Ishikawa (cell line): ENCODE measurements around the gene ELL2.

ENCODE experiments used
- CEBPB ChIP-seq: IDR thresholded peaks from 2 replicates; pipeline ENCODE4 v1.6.1; 2012
- CREB1 ChIP-seq: IDR thresholded peaks from 2 replicates; pipeline ENCODE4 v1.6.1; 2012; ENCODE audit warnings: low read depth
- EGR1 ChIP-seq: IDR thresholded peaks from 2 replicates; pipeline ENCODE4 v1.6.1; 2012
- EP300 ChIP-seq: IDR thresholded peaks from 2 replicates; pipeline ENCODE4 v1.6.1; 2012; ENCODE audit warnings: borderline replicate concordance
- FOXM1 ChIP-seq: IDR thresholded peaks from 2 replicates; pipeline ENCODE4 v1.6.1; 2012; ENCODE audit warnings: low read depth, borderline replicate concordance
- MAX ChIP-seq: IDR thresholded peaks from 2 replicates; pipeline ENCODE4 v1.6.1; 2012
- NFIC ChIP-seq: IDR thresholded peaks from 2 replicates; pipeline ENCODE4 v1.6.1; 2012
- RAD21 ChIP-seq: IDR thresholded peaks from 2 replicates; pipeline ENCODE4 v1.6.1; 2012; ENCODE audit warnings: low read depth
- REST ChIP-seq: IDR thresholded peaks from 2 replicates; pipeline ENCODE4 v1.6.1; 2012; ENCODE audit warnings: low read depth, mild to moderate bottlenecking
- TAF1 ChIP-seq: IDR thresholded peaks from 2 replicates; pipeline ENCODE4 v1.6.1; 2012; ENCODE audit warnings: low read depth, mild to moderate bottlenecking
- TCF12 ChIP-seq: IDR thresholded peaks from 2 replicates; pipeline ENCODE4 v1.6.1; 2012; ENCODE audit warnings: low read depth
- TEAD4 ChIP-seq: IDR thresholded peaks from 2 replicates; pipeline ENCODE4 v1.6.1; 2012
- USF1 ChIP-seq: IDR thresholded peaks from 2 replicates; pipeline ENCODE4 v1.6.1; 2012
- YY1 ChIP-seq: IDR thresholded peaks from 2 replicates; pipeline ENCODE4 v1.6.1; 2012; ENCODE audit warnings: low read depth
- ZBTB7A ChIP-seq: IDR thresholded peaks from 2 replicates; pipeline ENCODE4 v1.6.1; 2012; ENCODE audit warnings: low read depth

ELL2 gene

DNA sequence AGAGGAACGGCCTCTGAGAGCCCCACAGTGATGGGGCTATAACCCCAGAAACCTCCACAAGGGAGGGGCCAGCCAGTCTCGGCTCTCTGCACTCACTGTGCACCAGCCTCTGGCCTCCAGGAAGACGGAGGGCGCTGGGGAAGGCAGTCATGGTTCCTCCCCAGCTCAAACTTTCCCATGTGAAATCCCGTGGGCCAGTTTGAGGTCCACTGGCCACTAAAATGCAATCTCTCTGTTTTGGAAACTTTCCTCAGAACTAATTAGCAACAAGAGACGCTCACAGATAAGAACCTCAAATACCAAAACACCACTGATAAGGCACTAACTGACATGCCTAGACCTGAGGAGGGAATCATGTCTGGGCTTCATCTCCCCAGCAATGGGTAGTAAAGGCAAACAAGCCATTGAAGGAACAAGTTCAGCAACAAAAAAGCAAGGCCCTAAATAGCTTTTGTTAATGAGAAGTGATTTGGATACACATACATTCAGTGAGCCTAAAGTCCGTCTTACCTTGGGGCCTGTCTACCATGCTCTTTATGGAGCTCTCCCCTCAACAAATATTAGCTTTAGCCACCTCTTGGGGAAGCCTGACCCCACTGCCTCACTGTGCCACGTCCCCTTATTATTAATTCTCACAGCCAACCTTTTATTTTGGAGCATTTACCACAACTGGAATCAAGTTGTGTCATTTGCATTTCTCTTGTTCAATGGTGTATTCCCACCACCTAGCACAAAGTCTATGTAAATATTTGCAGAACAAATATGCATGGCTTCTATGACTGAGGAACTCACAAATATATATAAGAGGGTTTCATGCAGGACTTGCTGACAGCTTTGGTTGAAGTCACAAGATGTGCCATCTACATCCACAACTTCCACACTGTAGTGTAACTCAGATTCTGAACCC, 83.0 kb downstream of the ELL2 start:
- no peak for TF ChIP-seq ZBTB7A
- no peak for TF ChIP-seq EP300

DNA sequence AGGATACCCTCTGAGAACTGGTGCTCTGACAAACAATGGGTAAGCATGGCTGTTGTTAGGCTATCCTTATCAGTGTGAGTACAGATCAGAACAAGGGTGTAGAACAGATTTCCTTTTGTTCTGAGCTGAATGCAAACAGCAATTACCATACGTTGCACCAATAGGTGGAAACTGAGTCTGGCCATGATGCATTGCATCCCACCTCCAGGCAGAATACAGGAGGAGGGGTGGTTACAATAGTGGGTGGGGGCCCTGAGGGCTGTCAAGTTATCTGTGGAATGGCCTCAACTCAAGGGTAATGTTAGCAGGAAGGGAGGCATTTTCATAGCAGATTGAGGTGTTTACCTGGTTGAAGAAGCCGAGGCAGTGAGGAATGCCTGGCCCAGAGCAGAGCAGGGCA, 84.9 kb downstream of the ELL2 start:
- TF ChIP-seq EP300, result no peak
- no peak for TF ChIP-seq EGR1
- no peak for TF ChIP-seq TAF1
- no peak for TF ChIP-seq TEAD4
- no peak for TF ChIP-seq YY1
- no peak for TF ChIP-seq MAX

GRCh38 chr5:95874246-95874645, 87.4 kb downstream of the ELL2 start:
- TF ChIP-seq TAF1, result no peak
- TF ChIP-seq USF1, result no peak
- TF ChIP-seq EP300, result no peak
- TF ChIP-seq TCF12, result no peak
- no peak for TF ChIP-seq NFIC
- no peak for TF ChIP-seq RAD21
- no peak for TF ChIP-seq FOXM1

DNA sequence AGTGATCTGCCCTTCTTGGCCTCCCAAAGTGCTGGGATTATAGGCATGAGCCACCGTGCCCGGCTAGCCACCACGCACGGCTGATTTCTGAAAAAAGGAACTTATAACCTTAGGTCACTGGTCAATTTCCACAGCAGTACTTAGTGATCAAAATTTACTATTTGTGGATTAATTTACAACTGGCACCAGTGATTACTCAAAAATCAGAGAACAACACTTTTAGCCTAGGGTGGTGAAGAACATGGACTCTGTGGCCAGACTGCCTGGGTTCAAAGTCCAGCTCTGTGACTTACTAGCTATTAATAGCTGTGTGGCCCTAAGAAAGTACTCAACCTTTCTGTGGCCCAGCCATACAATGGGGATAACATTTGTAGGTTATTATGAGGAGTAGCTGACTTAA, 88.3 kb downstream of the ELL2 start:
- TF ChIP-seq YY1, result no peak
- TF ChIP-seq RAD21, result no peak
- TF ChIP-seq ZBTB7A, result no peak
- TF ChIP-seq CREB1, result no peak
- no peak for TF ChIP-seq NFIC
- no peak for TF ChIP-seq MAX
- TF ChIP-seq EP300, result no peak
- TF ChIP-seq TEAD4, result no peak
- TF ChIP-seq CEBPB, result no peak
- no peak for TF ChIP-seq TAF1
- no peak for TF ChIP-seq REST
- TF ChIP-seq FOXM1, result no peak
- no peak for TF ChIP-seq USF1
- TF ChIP-seq TCF12, result no peak
- TF ChIP-seq EGR1, result no peak

DNA sequence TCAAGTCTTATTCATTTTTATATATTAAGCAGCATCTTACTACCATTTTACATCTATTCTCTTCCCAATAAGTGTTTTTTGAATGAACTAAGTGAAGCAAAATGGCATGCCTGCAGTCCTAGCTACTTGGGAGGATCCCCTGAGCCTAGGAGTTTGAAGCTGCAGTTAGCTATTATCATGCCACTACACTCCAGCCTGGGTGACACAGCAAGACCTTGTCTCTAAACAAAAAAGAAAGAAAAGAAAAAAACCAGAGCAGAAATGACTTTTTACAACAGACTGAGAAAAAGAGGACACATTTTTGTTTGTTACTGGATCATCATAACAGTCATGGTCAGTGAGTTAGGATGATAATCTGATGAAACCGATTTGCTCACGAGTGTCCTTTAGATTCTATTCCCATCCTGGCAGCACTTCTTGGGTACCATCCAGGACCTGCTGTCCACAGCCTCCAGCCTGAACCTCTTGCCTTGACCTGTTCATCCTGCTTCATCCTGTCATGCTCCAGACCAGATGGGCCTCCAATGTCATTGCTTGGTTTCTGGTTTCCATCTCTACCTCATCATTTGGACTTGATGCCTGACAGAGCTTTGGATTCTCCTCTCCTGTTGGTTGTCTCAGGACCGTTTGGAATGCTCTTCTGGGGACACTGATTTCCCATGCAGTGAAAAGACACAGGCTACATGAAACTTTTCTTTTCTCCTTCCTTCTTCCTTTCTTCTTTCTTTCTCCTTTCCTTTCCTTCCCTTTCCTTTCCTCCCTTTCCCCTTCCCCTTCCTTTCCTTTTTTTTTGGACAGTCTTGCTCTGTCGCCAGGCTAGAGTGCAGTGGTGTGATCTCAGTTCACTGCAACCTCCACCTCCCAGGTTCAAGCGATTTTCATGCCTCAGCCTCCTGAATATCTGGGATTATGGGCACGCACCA, 89.0 kb downstream of the ELL2 start:
- no peak for TF ChIP-seq USF1
- no peak for TF ChIP-seq TEAD4
- no peak for TF ChIP-seq RAD21
- no peak for TF ChIP-seq EP300
- no peak for TF ChIP-seq FOXM1
- no peak for TF ChIP-seq ZBTB7A
- no peak for TF ChIP-seq YY1
- TF ChIP-seq CREB1, result no peak
- no peak for TF ChIP-seq TAF1
- no peak for TF ChIP-seq CEBPB
- TF ChIP-seq NFIC, result no peak
- no peak for TF ChIP-seq TCF12
- no peak for TF ChIP-seq EGR1
- no peak for TF ChIP-seq MAX
- no peak for TF ChIP-seq REST
